Tibial nerve (tissue), 4 donors: ENCODE results near the gene WNT3A.

Source experiments
- CTCF ChIP-seq, 5 experiments: fragments of 200-600 bp in 3 of 5; fragments of 450-650 bp in 2 of 5; sonication (generic) in 3 of 5; IDR thresholded peaks; one replicate each; pipeline ENCODE4 v1.5.1; 2016 to 2019; ENCODE audit warnings: antibody characterized with exemption in 5 of 5, mild to moderate bottlenecking in 3 of 5, moderate library complexity in 2 of 5
- EP300 ChIP-seq, 2 donors: sonication (generic); formaldehyde crosslinking; IDR thresholded peaks; one replicate each; pipeline ENCODE4 v1.6.1; 2017; ENCODE audit warnings: antibody characterized with exemption in 2 of 2, mild to moderate bottlenecking in 1 of 2

- TF ChIP-seq CTCF (IDR thresholded peaks at IDR 0.05) (no peak), EP300 (IDR thresholded peaks at IDR 0.05) (no peak)
Measured at GRCh38 chr1:228068359-228068758, 61.6 kb downstream of the WNT3A start.
